Measurements from ENCODE around the gene CYGB.

CYGB gene

DNA sequence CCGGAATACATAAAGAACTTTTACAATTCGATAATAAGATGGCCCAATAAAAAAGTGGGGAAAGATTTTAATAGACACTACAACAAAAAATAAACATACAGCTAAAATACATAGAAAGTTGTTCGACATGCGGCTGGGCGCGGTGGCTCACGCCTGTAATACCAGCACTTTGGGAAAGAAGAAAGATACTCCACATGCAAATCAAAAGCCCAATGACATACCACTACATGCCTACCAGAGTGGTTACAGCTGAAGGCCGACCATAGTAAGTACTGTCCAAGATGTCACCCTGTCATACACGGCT is 11.7 kb upstream of the CYGB start:
- DNase-seq = no peak

DNA sequence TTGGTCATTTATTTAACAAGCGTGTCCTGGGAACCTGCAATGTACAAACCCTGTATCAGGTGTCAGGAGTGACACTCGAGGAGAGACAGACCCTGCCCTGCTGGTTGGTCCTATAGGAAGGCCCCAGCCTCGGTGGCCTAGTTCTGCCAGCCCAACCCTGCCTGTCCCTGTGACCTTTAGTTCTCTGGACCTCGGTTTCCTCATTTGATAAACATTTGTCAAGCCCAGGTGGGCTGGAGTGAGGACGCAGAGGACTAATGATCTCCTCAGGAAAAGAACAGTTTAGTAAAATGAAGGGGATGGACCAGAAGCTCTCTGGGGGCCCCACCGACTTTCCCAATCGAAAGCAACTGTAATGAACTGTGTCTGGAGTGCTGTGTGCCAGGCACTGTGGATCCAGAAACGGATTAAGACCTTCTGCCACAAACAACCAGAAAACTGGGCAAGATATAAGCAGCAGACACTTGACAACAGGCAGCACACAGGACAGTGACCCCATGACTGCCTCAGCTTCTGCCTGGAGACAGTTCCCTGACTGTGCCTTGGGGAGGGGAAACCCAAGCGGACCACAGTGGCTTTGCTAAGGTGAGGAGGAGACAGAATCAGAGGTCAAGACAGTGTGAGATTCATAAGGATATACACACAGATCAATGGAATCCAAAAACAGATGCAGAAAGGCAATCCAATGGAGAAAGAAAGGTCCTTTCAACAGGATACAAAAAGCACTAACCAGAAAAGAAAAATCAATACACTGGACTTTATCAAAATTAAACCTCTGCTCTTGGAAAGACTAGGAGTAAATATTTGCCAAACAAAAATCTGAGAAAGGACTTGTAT is 11.1 kb upstream of the CYGB start:
- no peak for DNase-seq

DNA sequence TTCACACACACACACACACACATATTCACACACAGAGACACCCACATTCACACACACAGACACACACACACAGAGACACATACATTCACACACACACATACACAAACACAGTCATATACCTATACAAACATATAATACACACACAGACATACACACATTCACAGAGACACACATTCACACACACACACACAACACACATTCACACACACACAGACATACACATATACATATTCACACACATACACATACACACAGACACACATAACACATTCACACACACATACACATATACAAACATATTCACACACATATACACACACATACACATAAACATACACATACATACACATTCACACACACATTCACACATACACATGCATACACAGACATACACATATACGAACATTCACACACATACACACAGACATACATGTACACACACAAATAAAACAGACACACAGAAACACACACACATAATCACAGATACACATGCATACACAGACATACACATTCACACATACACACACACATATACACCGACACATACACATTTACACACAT is 10.2 kb upstream of the CYGB start:
- DNase-seq = no peak

DNA sequence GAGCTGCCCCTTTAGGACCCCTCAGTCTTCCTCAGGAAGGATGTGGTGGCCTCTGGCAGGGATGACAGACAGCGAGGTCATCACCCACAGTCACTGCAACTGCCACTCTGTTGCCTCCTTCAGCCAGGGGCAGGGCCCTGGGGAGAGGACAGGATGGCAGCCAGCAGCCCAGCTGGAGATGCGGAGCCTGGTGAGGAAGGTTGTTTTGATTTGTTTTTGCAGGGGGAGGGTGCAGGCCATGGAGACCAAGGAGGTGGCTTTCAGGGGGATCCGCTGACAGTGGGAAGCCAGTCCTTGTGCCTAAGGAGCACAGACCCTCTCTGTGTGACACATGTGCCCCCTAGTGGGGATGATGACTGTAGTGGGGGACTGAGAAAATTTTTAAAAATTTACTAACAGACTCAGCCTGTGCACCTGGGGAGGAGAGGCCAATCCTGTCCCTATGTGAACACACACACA is 9.7 kb upstream of the CYGB start:
- DNase-seq = peak; percentile 68 to 73

DNA sequence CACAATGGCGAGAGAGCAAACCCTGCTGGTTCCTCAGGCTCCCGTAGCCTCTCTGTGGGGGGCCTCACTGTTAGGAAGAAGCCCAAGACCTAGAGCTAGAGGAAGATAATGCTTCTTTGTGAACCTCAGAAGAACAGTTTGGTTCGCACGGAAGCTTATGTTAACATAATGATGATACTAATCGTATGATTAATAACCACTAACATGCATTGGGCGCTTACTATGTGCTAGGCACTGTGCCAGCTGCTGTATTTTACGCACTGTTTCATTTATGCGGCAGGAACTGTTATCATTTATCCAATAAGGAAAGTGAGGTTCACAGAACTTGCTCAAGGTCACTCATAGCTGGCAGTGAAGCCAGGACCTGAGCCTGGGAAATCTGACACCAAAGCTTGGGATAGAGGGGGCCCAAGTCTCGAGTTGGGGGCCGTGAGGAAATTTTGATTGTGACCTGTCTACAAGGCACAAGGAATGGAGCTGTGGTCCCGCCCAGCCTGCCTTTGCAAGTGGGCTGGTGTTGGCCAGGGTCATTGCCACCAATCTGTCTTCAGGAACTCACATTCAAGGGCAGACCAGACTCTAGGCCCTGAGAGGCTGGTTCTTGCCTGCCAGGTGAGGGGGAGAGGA is 9.2 kb upstream of the CYGB start:
- no peak for DNase-seq

DNA sequence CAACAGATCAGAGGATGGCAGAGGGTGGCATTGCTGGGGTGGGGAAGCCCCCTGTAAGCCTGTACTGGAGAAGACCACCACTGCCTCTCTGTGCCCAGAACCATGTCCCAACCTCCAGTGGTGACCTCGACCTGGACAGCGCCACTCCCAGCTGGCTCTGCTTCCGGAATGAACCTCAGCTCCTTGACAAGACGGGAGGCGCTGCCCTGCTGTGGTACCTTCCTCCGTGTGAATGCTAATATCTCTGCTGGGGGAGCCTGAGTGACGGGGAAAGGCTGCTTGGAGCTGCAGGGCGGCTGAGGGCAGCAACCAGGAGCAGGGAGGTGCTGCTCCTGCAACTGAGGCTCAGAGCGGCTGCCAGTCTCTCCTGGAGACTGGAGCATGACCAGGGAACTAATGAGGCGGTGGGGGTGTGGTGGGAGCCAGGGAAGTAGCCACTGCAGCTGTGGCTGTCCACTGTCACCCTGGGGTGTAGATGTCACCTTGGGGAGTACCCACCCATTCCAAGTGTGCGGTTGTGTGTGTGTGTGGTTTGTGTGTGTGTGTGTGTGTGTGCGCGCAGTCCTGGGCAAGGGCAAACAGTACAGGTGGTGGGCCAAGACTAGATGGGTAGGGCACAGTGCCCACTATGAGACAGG is 8.5 kb upstream of the CYGB start:
- no peak for DNase-seq

DNA sequence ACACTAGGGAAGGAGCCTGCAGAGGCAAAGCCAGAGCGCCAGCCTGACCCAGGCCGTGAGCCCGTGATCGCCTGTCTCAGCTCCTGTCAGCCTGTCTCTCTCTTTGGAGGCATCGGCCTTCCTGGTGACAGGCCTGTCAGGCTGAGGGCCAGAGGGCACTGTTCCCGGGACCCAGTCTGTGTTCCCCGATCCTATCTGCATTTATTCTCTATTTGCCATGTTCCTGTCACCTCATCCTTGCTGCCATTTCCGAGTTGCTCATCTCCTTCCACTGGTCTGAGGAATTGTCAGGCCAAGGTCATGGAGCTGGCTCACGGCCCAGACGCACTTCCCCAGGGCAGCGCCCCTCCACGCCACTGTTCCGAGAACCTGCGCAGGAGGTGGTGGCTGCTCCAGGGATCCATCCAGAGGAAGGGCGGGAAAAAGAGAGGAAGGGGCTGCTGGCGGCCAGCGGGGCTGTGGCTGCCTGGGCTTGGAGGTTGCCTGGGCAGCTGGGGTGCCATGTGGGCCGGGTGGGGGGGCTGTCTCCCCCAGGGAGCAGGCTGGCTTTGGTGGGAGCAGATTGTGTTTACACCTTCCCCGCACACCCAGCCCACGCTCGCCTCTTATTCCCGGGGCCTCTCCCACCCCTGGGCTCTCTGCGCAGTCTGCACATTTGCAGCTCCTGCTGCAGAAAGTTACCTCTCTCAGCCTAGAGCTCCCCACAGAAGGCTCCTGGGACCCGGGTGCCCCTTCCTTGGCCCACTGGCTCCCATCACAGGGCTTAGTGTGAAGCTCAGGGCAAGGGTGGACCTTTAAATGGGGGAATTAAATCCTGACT is 7.2 kb upstream of the CYGB start:
- no peak for DNase-seq

DNA sequence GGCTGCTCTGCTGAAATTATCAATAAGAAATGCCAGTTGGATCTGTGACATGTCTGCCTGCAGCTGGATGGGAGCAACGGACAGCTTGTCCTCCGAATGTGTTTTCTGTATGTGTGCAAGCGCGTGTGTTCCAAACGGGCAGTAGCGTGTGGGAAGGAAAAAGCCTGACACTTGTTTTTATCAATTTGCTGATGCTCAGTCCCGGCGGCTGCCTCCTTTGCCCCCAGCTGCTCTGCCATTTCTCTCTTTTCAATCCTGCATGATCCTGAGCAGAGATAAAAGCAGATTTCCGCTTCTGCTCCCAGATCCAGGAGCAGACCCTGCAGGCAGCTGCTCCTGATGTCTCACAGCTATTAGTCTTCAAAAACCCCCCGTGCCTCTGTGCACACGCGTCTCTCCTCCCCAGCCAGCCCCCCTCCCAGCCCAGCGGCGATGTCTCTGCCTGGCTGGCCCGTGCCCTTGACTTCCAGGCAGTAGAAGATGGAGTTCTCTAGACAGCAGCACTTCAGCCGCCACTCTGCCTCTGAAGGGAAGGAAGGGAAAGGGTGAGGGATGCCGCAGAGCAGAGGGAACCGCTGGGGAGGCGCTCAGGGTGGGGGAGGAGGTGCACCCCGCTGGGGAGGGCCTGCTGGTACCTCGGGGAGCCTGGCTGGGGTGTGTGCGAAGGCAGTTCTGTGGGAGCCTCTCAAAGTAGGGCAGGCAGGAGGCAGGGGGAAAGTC is 6.5 kb upstream of the CYGB start:
- no peak for DNase-seq

DNA sequence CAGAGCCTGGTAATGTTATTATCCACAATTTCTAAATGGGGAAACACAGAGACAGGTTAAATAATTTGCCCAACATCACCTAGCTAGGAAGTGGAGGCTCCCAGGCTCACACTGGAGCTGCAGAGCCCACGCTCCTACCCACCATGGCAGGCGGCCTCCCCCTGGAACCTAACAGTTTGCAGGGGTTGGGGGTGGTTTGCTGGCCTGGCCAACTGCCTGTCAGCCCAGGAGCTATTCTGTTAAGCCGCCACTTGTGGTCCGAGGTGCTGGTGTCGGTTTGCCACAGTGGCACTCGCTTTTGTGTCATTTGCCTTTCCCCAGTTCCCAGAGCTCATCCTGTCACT is 5.9 kb upstream of the CYGB start:
- no peak for DNase-seq

DNA sequence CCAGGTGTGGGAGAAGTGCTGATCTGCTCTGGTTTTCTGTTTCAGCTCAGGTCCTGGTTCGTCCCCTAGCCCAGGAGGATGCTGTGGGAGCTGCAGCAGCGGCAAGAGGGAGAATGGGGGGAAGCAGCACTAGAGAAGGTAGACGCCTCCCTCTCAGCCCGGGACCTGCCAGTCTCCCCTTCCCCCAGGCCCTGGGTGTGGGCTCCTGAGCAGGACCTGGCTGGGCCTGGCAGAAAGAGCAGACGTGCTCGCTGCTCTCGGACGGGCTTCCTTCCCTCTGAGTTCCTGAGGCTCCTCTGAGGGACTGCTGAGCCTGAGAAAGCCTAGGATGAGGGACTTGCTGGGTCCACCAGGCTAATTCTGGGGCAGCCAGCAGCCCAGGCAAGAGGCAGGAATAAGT is 5.5 kb upstream of the CYGB start:
- DNase-seq = no peak

DNA sequence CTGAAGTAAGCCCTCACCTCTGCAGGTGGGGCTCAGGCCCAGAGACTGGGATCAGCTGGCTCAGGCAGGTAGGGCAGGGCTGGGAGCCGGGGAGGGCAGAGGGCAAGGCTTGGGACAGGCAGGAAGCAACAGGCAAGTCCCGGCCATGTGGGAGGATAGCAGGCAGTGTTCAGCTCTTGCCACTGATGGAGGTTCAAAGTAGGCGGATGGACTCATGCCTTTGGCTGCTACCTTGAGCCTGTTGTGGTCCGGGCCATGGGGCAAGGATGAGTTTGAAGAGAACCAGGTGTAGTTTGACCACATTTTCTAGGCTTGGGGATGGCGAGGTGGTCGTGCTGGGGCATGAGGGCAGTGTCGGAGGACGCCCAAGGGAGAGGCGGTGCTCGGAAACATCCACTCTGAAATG is 5.1 kb upstream of the CYGB start:
- DNase-seq = no peak

DNA sequence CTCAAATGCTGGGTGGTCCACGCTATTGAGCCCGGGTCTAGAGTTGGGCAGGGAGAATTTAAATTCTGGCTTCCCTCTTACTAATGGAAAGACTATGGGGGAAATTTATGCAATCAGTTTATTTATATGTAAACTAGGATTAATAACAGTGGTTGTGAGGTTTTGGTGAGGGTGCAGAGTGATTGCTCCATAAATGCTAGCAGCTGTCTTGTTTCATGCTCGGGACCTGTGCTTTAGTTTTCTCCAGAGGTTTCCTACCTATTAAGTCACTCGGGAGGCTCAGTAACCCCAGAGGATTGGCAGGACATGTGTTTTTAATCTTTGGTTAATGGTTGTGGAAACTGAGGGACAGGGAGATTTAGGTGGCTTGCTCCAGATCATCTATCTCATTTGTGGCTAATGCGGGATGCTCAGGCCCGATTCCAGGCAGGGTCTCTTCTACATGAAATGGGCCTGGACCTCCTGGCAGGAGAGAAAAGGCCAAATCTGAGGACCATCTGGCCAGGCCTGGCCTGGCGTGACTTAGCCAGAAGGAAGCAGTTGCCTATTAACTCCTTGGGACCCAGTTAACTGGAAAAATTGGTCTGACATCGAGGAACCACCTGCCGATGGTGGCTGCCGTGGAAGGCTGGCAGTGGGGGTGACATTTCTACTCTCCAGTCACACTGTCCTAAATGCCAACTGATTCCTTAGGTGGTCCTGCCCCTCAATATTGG is 4.4 kb upstream of the CYGB start:
- no peak for DNase-seq

DNA sequence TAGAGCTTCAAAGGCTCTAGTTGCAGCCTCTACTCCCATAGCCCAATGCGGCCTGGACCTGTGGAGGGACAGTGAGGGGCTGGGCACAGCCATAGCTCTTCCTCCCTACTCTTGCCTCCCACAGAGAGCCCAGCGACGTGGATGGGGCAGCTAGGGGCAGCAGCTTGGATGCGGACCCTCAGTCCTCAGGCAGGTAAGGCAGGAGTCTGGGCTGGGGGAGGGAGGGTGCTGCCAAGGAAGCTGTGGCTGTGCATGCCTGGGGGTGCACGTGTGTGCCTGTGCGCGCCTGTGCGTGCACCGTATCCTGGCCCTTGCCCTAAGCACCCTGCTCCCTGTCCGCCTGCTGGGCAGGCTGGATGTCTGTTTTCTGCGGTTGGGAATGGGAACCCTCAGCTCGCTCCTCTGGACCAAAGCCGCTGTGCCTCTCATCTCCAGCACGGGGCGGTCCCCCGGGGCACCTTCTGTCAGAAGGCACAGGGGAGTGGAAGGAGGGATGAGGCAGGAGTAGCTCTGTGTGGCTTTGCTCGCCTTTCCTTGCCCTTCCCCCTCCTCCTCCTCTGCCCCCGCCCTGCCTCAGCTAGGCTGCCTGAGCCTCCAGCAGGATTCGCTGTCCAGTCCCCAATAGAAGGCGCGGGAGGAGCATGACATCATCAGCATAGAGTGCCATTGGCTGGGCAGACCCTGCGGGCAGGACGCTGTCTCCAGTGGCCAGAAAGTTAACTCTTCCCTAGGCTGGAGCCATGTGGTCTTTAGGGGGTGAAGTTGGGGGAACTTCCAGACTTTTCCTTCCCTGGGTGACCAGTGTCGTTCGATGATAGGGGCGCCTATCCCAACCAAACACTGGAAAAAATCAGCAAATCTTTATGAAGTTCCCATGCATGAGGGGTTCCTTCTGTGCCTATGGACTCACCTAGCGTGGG is 3.1 kb upstream of the CYGB start:
- DNase-seq = peak; percentile 28 to 57

DNA sequence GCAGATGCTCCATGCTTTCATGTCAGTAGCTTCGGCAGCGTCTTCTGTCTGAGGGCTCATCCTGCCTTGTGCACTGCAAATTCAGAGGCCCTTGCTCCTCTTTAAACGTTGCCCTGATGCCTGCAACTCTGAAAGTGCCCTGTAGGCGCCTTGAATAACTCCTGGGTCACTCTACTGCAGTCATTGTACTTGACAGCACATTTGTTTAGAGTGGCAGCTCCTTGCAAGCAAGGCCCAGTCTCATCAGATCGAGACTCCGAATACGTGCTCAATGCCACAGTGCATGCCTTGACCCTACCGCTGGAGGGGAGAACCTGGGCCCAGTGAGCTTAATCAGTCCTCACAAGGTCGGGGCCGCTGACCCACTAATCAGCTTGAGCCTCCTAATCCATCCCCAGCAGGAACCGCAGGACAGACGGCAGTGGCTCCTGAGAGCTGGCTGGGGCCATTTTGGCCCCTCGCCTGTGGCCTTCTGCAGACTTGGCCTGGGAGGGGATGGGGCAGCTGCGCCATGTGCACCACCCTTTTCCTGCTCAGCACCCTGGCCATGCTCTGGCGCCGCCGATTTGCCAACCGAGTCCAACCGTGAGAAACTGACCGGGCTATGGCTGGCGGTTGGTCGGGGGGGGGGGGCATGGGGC is 2.2 kb upstream of the CYGB start, which contains the start of gene PRCD:
Gene PRCD, plus strand, starts transcription at position 414 of the 641 bp plus-strand sequence. Its CDS starts 98 bp downstream, at position 512.
- no peak for DNase-seq

DNA sequence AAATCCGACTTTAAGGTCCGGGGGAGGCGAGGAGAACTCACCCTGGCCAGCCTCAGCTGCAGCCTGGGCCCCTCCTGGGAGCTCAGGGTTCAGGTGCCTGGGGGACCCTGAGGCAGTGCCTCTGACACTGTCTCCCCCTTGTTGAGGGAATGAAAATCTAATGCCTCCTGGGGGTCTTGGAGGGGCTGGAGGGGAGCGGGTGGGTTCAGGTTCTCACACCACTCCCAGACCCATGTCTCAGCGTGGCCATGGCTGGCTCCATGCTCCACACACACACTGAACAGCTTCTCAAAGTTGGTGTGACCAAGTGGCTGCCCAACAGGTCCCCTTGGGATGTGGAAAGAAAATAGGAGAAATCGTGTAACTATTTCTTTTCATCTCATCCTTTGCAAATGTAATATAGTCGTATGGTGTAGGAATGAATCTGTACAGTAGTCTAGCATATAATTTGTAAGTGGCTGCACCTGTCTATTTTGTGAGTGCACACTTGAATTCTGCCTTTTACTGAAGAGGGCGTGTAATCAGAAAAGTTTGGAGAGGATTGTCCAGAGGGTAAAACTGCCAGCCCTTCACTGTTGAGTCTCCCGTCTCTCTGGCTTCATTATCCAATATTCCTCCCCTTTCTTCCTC is 1.5 kb upstream of the CYGB start:
- no peak for DNase-seq

DNA sequence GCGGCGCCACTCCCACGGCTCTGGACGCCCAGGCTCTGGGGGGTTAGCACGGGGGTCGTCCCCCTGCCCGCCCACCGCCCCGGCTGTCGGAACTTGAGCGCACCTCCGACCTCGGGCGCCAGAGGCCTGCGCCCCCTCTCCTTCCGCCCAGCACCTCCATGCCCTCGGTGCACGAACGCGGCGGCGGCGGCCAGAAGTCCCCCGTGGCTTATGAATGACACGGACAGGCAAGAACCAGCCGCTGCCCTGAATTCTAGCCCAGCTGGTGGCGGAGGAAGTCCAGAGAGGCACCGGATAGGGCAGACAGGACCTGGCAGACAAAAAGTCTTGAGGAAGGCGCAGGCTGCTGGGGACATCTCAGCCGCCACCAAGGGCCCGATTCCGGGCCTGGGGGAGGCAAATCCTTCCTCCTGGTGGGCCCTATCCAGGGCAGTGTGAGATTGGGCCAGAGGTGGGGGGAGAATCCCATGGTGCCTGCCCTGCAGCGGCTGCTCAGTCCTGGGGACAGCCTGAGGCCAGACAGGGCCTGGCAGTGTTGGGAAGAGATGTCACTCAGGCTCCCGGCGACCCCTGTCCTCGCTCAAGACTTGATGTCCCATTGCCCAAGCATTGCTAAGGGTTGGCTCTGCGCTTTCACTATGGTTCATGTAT is 897 bp upstream of the CYGB start:
- DNase-seq = no peak

DNA sequence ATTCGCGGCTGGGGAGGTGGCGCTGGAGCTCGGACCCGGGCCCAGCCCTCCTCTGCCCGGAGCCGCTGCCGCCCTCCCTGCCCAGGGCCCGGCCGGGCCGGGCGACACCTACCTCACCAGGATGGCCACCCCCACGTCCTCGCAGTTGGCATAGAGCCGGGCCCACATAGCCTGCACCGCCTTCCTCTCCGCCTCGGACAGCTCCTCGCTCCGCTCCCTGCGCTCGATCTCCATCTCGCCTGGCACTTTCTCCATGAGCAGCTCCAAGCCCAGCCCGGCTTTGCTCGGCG is 276 bp downstream of the CYGB start:
- DNase-seq = no peak

DNA sequence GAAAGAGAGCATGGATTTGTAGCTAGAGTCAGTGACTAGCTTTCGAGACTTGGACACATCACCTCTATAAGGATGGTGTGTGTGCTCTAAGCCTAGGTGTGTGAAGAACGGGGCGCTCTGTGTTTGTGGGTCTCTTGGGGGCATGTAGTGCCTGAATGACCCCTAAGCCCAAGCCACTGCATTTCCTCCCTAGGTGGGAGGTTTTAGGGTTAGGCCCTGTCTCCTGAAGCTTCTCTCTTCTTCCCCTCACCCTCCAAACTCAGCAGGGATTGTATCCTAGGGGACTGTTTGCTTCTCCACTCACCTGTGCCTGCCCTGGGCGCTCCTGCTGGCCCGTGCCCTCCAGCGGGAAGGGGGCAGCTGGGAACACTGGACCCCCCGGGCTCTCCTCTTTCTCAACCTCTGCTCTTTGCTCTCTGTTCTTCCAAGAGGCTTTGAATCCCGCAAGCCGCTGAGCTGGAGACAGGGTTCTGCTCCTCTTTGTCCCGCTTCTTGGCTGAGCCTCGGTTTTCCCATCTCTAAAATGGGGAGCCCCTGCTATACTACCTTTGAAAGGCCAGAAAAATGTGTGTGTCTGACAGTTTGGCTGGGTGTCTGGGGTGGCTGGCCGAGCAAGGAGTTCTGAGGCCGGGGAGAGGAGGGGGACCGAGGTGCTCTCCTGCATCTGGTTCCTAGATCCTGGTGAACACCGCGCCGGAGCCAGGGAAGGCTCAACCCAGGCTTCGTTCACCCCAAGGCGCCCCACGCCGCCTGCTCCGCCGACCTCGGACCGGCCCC is 810 bp downstream of the CYGB start:
- DNase-seq = no peak
